Peyer's patch (tissue), 4 donors: ENCODE measurements around the gene RIBC1.
"Not testable (repeated sequence)": the region's sequence is repeated elsewhere in the genome, so short reads cannot be mapped to it uniquely, and the experiment has no call there.

Experiments used
- CTCF ChIP-seq, 6 experiments: fragments of 450-650 bp in 4 of 6; fragments of 200-600 bp in 2 of 6; sonication (generic) in 1 of 6; IDR thresholded peaks; one replicate each; pipeline ENCODE4 v1.5.1; 2017 to 2019; ENCODE audit warnings: antibody characterized with exemption in 6 of 6, mild to moderate bottlenecking in 3 of 6, moderate library complexity in 1 of 6
- POLR2A ChIP-seq, 2 donors: fragments of 450-650 bp; IDR thresholded peaks; one replicate each; pipeline ENCODE4 v1.5.1; 2017; ENCODE audit warnings: antibody characterized with exemption in 2 of 2, mild to moderate bottlenecking in 2 of 2, moderate library complexity in 2 of 2

GRCh38 chrX:53420351-53420750, 2.3 kb upstream of the RIBC1 start:
- TF ChIP-seq CTCF, POLR2A (IDR thresholded peaks at IDR 0.05): not testable (repeated sequence)
